HFFc6 (cell line): ENCODE data around the gene CTDP1. TPM values are rescaled to one million over a fixed set of nuclear protein-coding genes. Genes with fewer than 3 reads are reported as not detected.

Experiments
- DNase-seq: peaks from one replicate; pipeline ENCODE4 v3.0.0-alpha.2; 2018
- H3K27ac Mint-ChIP-seq: 2 replicates; pipeline ENCODE4 v1.8.0; 2020; ENCODE audit warnings: mild to moderate bottlenecking, mixed read lengths
- H3K27me3 Mint-ChIP-seq: 2 replicates; pipeline ENCODE4 v1.8.0; 2021; ENCODE audit warnings: mild to moderate bottlenecking, moderate library complexity, mixed read lengths; ENCODE audit not compliant: insufficient read depth
- H3K36me3 Mint-ChIP-seq: 2 replicates; pipeline ENCODE4 v1.8.0; 2021; ENCODE audit warnings: low read depth, mixed read lengths
- H3K4me1 Mint-ChIP-seq: 2 replicates; pipeline ENCODE4 v1.8.0; 2020; ENCODE audit warnings: low read depth, mixed read lengths
- H3K4me3 Mint-ChIP-seq: 2 replicates; pipeline ENCODE4 v1.8.0; 2020; ENCODE audit warnings: mild to moderate bottlenecking, moderate library complexity, mixed read lengths
- H3K9me3 Mint-ChIP-seq: 2 replicates; pipeline ENCODE4 v1.8.0; 2020; ENCODE audit warnings: mild to moderate bottlenecking, mixed read lengths
- CTCF ChIP-seq: fragments of 200-600 bp; sonication (generic); IDR thresholded peaks from 2 replicates; pipeline ENCODE4 v1.5.0; 2021; ENCODE audit warnings: antibody characterized with exemption, mild to moderate bottlenecking
- total RNA-seq, 6 experiments: library from RNA; stranded (reverse); fragmentation: NEBNext Ultra II Directional; extraction: Animal tissue kit (Norgen Biotek cat#: 25700); gene quantifications; 2 replicates in 1 of 6; 3 replicates in 5 of 6; pipeline ENCODE4 v1.2.3, GENCODE V29; 2021

CTDP1 gene
- total RNA-seq, 6 experiments from 2014 or later = 15.6 to 18.2 (median 16.6) TPM

- no peak overlapping the region for H3K27ac Mint-ChIP-seq
- no peak overlapping the region for H3K4me3 Mint-ChIP-seq
- no peaks in the 10 kb centered on the region for H3K27me3 Mint-ChIP-seq
- no peak for DNase-seq
- TF ChIP-seq CTCF = no peak
- H3K36me3 Mint-ChIP-seq = peaks cover 84% of the 10 kb centered on the region
- H3K4me1 Mint-ChIP-seq = no peaks in the 10 kb centered on the region
- peaks cover 59% of the 10 kb centered on the region for H3K9me3 Mint-ChIP-seq
Observed at GRCh38 chr18:79740521-79741361, 61.1 kb downstream of the CTDP1 start.

- no peaks in the 10 kb centered on the region for H3K27me3 Mint-ChIP-seq
- H3K36me3 Mint-ChIP-seq = peaks cover 80% of the 10 kb centered on the region
- no peak for TF ChIP-seq CTCF
- peaks cover 57% of the 10 kb centered on the region for H3K9me3 Mint-ChIP-seq
- H3K4me3 Mint-ChIP-seq = no peak overlapping the region
- no peak for DNase-seq
- no peak overlapping the region for H3K27ac Mint-ChIP-seq
- no peaks in the 10 kb centered on the region for H3K4me1 Mint-ChIP-seq
Observed at GRCh38 chr18:79741362-79741700, 61.7 kb downstream of the CTDP1 start.

DNA sequence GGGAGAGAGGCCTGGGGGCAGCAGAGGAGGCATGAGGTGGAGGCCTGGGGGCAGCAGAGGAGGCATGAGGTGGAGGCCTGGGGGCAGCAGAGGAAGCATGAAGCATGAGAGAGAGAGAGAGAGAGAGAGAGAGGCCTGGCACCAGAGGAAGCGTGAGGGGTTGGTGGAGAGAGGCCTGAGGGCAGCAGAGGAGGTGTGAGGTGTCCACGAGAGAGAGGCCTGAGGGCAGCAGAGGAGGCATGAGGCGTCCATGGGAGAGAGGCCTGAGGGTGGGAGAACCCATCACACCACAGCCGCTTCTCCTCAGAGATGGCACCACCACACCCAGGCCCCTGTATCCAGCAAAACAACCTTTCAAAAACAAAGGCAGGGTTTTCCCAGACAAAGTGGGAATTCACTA, 62.5 kb downstream of the CTDP1 start:
- DNase-seq = no peak
- no peaks in the 10 kb centered on the region for H3K4me1 Mint-ChIP-seq
- H3K27me3 Mint-ChIP-seq = no peaks in the 10 kb centered on the region
- no peak for TF ChIP-seq CTCF
- peaks cover 51% of the 10 kb centered on the region for H3K9me3 Mint-ChIP-seq
- no peak overlapping the region for H3K27ac Mint-ChIP-seq
- peaks cover 79% of the 10 kb centered on the region for H3K36me3 Mint-ChIP-seq
- no peak overlapping the region for H3K4me3 Mint-ChIP-seq

- no peak overlapping the region for H3K4me3 Mint-ChIP-seq
- no peak for DNase-seq
- no peak overlapping the region for H3K27ac Mint-ChIP-seq
Observed at GRCh38 chr18:79744625-79745024, 65.0 kb downstream of the CTDP1 start.

GRCh38 chr18:79746730-79747129, 67.1 kb downstream of the CTDP1 start:
- Mint-ChIP-seq H3K4me1 (no peaks in the 10 kb centered on the region), H3K9me3 (peaks cover 21% of the 10 kb centered on the region), H3K36me3 (peaks cover 54% of the 10 kb centered on the region), H3K27me3 (no peaks in the 10 kb centered on the region), H3K27ac (no peak overlapping the region), H3K4me3 (no peak overlapping the region)
- TF ChIP-seq CTCF = no peak
- no peak for DNase-seq

More at GRCh38 chr18:79744625-79745024, 65.0 kb downstream of the CTDP1 start:
- Mint-ChIP-seq H3K4me1 (no peaks in the 10 kb centered on the region), H3K27me3 (no peaks in the 10 kb centered on the region), H3K9me3 (peaks cover 36% of the 10 kb centered on the region), H3K36me3 (peaks cover 66% of the 10 kb centered on the region)
- no peak for TF ChIP-seq CTCF
